ENCODE measurements around the gene LHFPL6. TPM values are rescaled to one million over a fixed set of nuclear protein-coding genes. Genes with fewer than 3 reads are reported as not detected.

The LHFPL6 gene
- total RNA-seq, 3 donors from 2014 or later: 54.2 to 99.6 (median 91.7) TPM

DNA sequence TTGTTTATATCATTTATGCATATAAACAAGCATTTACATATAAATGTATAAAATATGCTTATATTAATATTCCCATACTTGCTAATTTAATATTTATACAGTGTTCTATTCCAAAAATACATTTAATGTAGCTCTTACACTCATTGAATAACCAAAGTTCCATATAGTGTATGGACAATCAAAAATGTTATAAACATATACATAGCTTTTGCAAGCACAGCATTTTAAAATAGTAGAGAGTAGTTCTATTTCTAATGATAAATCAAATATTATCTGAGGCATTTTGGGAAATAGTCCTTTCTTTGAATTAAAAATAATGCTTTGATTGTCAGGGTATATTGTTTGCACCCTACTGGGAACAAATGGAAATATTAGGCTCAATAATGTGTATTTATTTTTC lies 30.0 kb upstream of the LHFPL6 start:
- Histone ChIP-seq H3K9me3 (peaks cover 0 to 14% of the 10 kb centered on the region in 2 donors), H3K4me1 (no peaks in the 10 kb centered on the region), H3K4me3 (no peak overlapping the region), H3K27ac (no peak overlapping the region), H3K27me3 (no peaks in the 10 kb centered on the region), H3K36me3 (no peaks in the 10 kb centered on the region)
- TF ChIP-seq POLR2AphosphoS5 (IDR thresholded peaks at IDR 0.05): no peak
- TF ChIP-seq, protein P1, sequence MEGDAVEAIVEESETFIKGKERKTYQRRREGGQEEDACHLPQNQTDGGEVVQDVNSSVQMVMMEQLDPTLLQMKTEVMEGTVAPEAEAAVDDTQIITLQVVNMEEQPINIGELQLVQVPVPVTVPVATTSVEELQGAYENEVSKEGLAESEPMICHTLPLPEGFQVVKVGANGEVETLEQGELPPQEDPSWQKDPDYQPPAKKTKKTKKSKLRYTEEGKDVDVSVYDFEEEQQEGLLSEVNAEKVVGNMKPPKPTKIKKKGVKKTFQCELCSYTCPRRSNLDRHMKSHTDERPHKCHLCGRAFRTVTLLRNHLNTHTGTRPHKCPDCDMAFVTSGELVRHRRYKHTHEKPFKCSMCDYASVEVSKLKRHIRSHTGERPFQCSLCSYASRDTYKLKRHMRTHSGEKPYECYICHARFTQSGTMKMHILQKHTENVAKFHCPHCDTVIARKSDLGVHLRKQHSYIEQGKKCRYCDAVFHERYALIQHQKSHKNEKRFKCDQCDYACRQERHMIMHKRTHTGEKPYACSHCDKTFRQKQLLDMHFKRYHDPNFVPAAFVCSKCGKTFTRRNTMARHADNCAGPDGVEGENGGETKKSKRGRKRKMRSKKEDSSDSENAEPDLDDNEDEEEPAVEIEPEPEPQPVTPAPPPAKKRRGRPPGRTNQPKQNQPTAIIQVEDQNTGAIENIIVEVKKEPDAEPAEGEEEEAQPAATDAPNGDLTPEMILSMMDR (IDR thresholded peaks at IDR 0.05): no peak
- TF ChIP-seq POLR2A (IDR thresholded peaks at IDR 0.05): no peak
- intact Hi-C loops (cut with DNase I; ENCODE audit: low total_unique reads): no loop called here
- DNase-seq (ENCODE audit: low spot score in 2 of 2): no peak

DNA sequence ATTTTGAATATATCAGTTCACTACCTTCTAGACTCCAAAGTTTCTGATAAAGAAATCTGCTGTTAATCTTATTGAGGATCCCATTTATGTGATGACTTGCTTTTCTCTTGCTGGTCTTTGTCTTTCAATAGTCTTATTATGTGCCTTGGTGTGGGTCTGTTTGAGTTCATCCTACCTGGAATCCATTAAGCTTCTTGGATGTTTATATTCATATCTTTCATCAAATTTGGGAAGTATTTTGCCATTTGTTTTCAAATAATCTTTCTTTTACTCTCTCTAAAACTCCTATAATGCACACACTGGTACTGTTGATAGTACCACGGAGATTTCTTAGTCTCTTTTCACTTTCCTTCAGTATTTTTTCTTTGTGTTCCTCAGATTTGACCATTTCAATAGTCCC lies 28.3 kb upstream of the LHFPL6 start:
- no peak overlapping the region for H3K27ac ChIP-seq
- intact Hi-C loops (cut with DNase I; ENCODE audit: low total_unique reads): no loop called here
- H3K27me3 ChIP-seq: no peaks in the 10 kb centered on the region
- H3K4me1 ChIP-seq: no peaks in the 10 kb centered on the region
- H3K9me3 ChIP-seq: peaks cover 0 to 14% of the 10 kb centered on the region in 2 donors
- TF ChIP-seq POLR2AphosphoS5 (IDR thresholded peaks at IDR 0.05) (no peak), POLR2A (IDR thresholded peaks at IDR 0.05) (no peak)
- TF ChIP-seq, protein P1 (IDR thresholded peaks at IDR 0.05): no peak
- no peaks in the 10 kb centered on the region for H3K36me3 ChIP-seq
- no peak for DNase-seq (ENCODE audit: low spot score in 2 of 2)
- H3K4me3 ChIP-seq: no peak overlapping the region

GRCh38 chr13:39623466-39623865 lies 20.5 kb upstream of the LHFPL6 start:
- Histone ChIP-seq H3K4me3 (no peak overlapping the region), H3K36me3 (no peaks in the 10 kb centered on the region), H3K27ac (no peak overlapping the region), H3K9me3 (no peaks in the 10 kb centered on the region), H3K4me1 (no peaks in the 10 kb centered on the region), H3K27me3 (no peaks in the 10 kb centered on the region)
- TF ChIP-seq POLR2AphosphoS5 (IDR thresholded peaks at IDR 0.05): no peak
- TF ChIP-seq, protein P1 (IDR thresholded peaks at IDR 0.05): no peak
- TF ChIP-seq POLR2A (IDR thresholded peaks at IDR 0.05): no peak
- no peak for DNase-seq (ENCODE audit: low spot score in 2 of 2)
- intact Hi-C loops (cut with DNase I; ENCODE audit: low total_unique reads): no loop called here

GRCh38 chr13:39618561-39618960 lies 15.6 kb upstream of the LHFPL6 start:
- Histone ChIP-seq H3K9me3 (no peaks in the 10 kb centered on the region), H3K36me3 (no peaks in the 10 kb centered on the region), H3K4me3 (no peak overlapping the region), H3K4me1 (no peaks in the 10 kb centered on the region), H3K27me3 (no peaks in the 10 kb centered on the region), H3K27ac (no peak overlapping the region)
- DNase-seq (ENCODE audit: low spot score in 2 of 2): no peak
- TF ChIP-seq POLR2A (IDR thresholded peaks at IDR 0.05) (no peak), POLR2AphosphoS5 (IDR thresholded peaks at IDR 0.05) (no peak)
- TF ChIP-seq, protein P1 (IDR thresholded peaks at IDR 0.05): no peak
- intact Hi-C loops (cut with DNase I; ENCODE audit: low total_unique reads): no loop called here

- Histone ChIP-seq H3K27ac (no peak overlapping the region), H3K9me3 (no peaks in the 10 kb centered on the region), H3K4me1 (no peaks in the 10 kb centered on the region), H3K36me3 (no peaks in the 10 kb centered on the region), H3K4me3 (no peak overlapping the region), H3K27me3 (no peaks in the 10 kb centered on the region)
- intact Hi-C loops (cut with DNase I; ENCODE audit: low total_unique reads): no loop called here
- TF ChIP-seq, protein P1 (IDR thresholded peaks at IDR 0.05): peak; percentile 45 to 71 (median 65)
- TF ChIP-seq POLR2AphosphoS5 (IDR thresholded peaks at IDR 0.05): no peak
- no peak for TF ChIP-seq POLR2A (IDR thresholded peaks at IDR 0.05)
- DNase-seq (ENCODE audit: low spot score in 2 of 2): peak in 1 of 2 donors; percentile 21
Measured at GRCh38 chr13:39616087-39616694, 13.2 kb upstream of the LHFPL6 start.
